AG04450 (cell line): ENCODE data around the gene MAPKBP1. TPM values are rescaled to one million over a fixed set of nuclear protein-coding genes. Genes with fewer than 3 reads are reported as not detected.

ENCODE experiments used
- CTCF ChIA-PET: fragments of 300-600, 350-600 bp; formaldehyde crosslinking; extraction: SDS; loops from one replicate; lab custom pipeline; 2022; ENCODE audit warnings: antibody characterized with exemption, inconsistent platforms; lab: Charles Lee
- POLR2A ChIA-PET: fragments of 350-600 bp; formaldehyde crosslinking; extraction: SDS; loops from one replicate; lab custom pipeline; 2021; ENCODE audit warnings: antibody characterized with exemption, inconsistent platforms; lab: Yijun Ruan, JAX
- DNase-seq: peaks from one replicate; pipeline ENCODE4 v3.0.0-alpha.2; 2011; ENCODE audit warnings: low read depth, low spot score
- H3K27ac ChIP-seq: one replicate; pipeline ENCODE4 v1.5.1; 2012; ENCODE audit warnings: low read depth, low read length, control low read depth
- H3K27me3 ChIP-seq: one replicate; pipeline ENCODE4 v1.6.0; 2012; ENCODE audit warnings: low read length; ENCODE audit not compliant: control insufficient read depth, insufficient read depth
- H3K4me3 ChIP-seq: 2 replicates; pipeline ENCODE4 v1.5.1; 2011; ENCODE audit warnings: mild to moderate bottlenecking, low read depth, low read length, control low read depth
- H3K9me3 ChIP-seq: 2 replicates; pipeline ENCODE4 v1.5.1; 2012; ENCODE audit warnings: low read length; ENCODE audit not compliant: control insufficient read depth, insufficient read depth
- CTCF ChIP-seq: IDR thresholded peaks from 2 replicates; pipeline ENCODE4 v1.5.1; 2011; ENCODE audit warnings: low read depth, low read length, control low read depth, inconsistent platforms
- polyA plus RNA-seq: library from polyadenylated mRNA; depleted of rRNA; stranded (reverse); fragments of >200 nt; gene quantifications from 2 replicates; pipeline ENCODE4 v1.2.3, GENCODE V29; 2011

The MAPKBP1 gene
- polyA plus RNA-seq, 1 experiment = 6.1 TPM

- POLR2A ChIA-PET = interaction anchor here (0.5 to 2.0 kb wide), 6 partner anchors 29 to 293 kb away, joined by 3 to 11 read pairs (median 7); partner anchors contain the start of genes EHD4 and MAPKBP1
- no peak overlapping the region for H3K27ac ChIP-seq
- TF ChIP-seq CTCF = no peak
- no peaks in the 10 kb centered on the region for H3K27me3 ChIP-seq
- H3K9me3 ChIP-seq = no peaks in the 10 kb centered on the region
- no peak for DNase-seq
- CTCF ChIA-PET = interaction anchor here (0.7 to 15.8 kb wide), 23 partner anchors 10 to 345 kb away, joined by 3 to 362 read pairs (median 5); partner anchors contain the start of genes MAPKBP1, RPAP1 and TYRO3
- no peak overlapping the region for H3K4me3 ChIP-seq
Measured at GRCh38 chr15:41810651-41811431, 36.6 kb downstream of the MAPKBP1 start.

DNA sequence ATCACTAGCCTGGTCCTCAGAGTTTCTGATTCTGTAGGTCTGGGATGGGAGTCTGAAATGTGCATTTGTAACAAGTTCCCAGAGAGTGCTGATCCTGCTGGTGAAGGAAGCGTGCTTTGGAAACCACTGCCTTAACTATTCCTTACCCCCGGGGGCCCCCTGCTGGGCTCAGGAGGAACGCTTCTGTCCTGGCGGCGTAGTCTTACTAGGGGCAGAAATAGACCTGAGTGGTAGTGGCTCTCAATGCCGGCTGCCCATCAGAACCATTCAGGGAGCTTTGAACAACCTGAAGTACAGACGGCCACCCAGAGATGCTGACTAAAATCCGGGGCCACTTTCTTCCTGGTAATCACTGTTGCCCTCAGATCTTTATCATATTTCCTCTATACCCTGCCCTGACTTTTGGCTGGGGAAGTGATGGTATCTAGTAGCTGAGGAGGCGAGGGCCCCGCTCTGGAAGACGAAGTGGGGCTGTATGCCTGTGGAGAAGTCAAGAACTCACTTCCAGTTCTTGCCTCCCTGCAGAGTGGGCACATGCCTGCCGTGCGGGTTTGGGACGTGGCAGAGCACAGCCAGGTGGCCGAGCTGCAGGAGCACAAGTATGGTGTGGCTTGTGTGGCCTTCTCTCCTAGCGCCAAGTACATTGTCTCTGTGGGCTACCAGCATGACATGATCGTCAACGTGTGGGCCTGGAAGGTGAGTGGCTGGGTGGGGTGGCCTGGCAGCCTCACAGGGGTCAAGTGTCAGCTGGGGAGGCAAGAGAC lies 37.3 kb downstream of the MAPKBP1 start:
- TF ChIP-seq CTCF = peak; percentile 97
- DNase-seq = peak; percentile 71
- no peak overlapping the region for H3K4me3 ChIP-seq
- POLR2A ChIA-PET = interaction anchor here (1.2 to 2.0 kb wide), 3 partner anchors 37 to 39 kb away, joined by 7 to 8 read pairs (median 8); partner anchors contain the start of gene MAPKBP1
- no peak overlapping the region for H3K27ac ChIP-seq
- H3K27me3 ChIP-seq = no peaks in the 10 kb centered on the region
- no peaks in the 10 kb centered on the region for H3K9me3 ChIP-seq
- CTCF ChIA-PET = interaction anchor here (0.5 to 15.8 kb wide), 31 partner anchors 10 to 346 kb away, joined by 3 to 362 read pairs (median 4); partner anchors contain the start of genes MAPKBP1, RPAP1 and TYRO3

DNA sequence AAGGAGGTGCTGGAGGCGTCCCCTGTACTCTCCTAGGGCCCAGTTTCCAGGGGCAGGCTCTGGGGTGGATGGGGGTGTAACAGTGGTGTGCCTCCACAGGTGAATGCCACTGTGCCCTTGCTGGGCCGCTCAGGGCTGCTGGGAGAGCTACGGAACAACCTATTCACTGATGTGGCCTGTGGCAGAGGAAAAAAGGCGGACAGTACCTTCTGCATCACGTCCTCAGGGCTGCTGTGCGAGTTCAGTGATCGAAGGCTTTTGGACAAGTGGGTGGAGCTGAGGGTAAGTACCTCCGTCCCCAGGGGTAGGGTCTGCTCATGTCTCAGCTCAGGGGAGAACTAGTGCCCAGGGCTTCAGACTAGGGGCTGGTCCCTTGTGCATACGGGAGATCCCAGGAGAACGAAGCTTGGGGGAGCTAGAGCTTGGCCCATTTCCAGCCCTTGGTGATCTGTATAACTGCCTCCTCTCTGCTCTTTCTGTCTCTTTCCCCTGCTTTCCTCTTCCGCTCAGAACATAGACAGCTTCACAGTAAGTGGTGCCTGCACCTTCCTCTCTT lies 38.6 kb downstream of the MAPKBP1 start:
- CTCF ChIA-PET = interaction anchor here (0.6 to 15.8 kb wide), 8 partner anchors 8 to 211 kb away, joined by 3 to 362 read pairs (median 6); partner anchors contain the start of gene MAPKBP1
- no peak overlapping the region for H3K27ac ChIP-seq
- no peak for DNase-seq
- POLR2A ChIA-PET = interaction anchor here (1.2 kb wide), 1 partner anchor 39 kb away, joined by 7 read pairs; the partner anchor contains the start of gene MAPKBP1
- H3K9me3 ChIP-seq = no peaks in the 10 kb centered on the region
- H3K4me3 ChIP-seq = no peak overlapping the region
- TF ChIP-seq CTCF = no peak
- no peaks in the 10 kb centered on the region for H3K27me3 ChIP-seq

- CTCF ChIA-PET = interaction anchor here (0.6 to 15.8 kb wide), 2 partner anchors 36 to 211 kb away, joined by 6 to 362 read pairs; partner anchors contain the start of gene MAPKBP1
- Histone ChIP-seq H3K9me3 (no peaks in the 10 kb centered on the region), H3K27ac (no peak overlapping the region), H3K4me3 (no peak overlapping the region), H3K27me3 (no peaks in the 10 kb centered on the region)
- POLR2A ChIA-PET = no interaction called here
- no peak for DNase-seq
- no peak for TF ChIP-seq CTCF
Measured at GRCh38 chr15:41813426-41813825, 39.1 kb downstream of the MAPKBP1 start.
